GM21737 (cell line): ENCODE data around the gene SPINT1.

Source experiments
- ATAC-seq: cut with Tn5 transposase; IDR thresholded peaks from one replicate; pipeline ENCODE4 v1.9.1; 2021; ENCODE audit warnings: mild to moderate bottlenecking, moderate library complexity; ENCODE audit not compliant: unreplicated experiment

The SPINT1 gene, protein sequence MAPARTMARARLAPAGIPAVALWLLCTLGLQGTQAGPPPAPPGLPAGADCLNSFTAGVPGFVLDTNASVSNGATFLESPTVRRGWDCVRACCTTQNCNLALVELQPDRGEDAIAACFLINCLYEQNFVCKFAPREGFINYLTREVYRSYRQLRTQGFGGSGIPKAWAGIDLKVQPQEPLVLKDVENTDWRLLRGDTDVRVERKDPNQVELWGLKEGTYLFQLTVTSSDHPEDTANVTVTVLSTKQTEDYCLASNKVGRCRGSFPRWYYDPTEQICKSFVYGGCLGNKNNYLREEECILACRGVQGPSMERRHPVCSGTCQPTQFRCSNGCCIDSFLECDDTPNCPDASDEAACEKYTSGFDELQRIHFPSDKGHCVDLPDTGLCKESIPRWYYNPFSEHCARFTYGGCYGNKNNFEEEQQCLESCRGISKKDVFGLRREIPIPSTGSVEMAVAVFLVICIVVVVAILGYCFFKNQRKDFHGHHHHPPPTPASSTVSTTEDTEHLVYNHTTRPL

DNA sequence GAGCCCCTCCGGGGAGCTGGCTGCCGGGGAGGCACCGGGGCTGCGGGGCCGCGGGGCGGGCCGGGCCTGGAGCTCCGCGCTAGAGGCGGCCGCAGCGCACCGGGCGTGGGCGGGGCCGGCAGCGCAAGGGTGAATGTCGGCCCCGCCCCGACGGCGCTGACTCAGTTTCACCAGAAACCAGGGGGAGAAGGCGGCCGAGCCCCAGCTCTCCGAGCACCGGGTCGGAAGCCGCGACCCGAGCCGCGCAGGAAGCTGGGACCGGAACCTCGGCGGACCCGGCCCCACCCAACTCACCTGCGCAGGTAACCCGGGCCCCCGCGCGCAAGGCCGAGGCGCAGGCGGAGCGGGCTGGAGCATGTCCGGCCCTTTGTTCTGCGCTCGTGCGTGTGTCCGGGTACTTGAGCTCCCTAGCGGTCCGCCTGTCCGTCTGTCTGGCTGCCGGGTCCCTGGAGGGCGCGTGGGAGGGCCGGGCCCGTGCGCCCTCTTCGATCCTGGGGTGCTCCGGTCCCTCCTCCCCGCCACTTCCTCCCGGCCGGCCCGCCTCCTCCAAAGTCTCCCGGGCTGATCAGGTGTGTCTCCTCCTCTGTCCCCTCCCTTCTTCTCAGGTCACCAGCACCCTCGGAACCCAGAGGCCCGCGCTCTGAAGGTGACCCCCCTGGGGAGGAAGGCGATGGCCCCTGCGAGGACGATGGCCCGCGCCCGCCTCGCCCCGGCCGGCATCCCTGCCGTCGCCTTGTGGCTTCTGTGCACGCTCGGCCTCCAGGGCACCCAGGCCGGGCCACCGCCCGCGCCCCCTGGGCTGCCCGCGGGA is at the start of gene SPINT1:
Gene SPINT1 (plus strand): TSS at position 164 of the 811 bp plus-strand sequence. CDS start 507 bp downstream, at position 671.
- no peak for ATAC-seq

DNA sequence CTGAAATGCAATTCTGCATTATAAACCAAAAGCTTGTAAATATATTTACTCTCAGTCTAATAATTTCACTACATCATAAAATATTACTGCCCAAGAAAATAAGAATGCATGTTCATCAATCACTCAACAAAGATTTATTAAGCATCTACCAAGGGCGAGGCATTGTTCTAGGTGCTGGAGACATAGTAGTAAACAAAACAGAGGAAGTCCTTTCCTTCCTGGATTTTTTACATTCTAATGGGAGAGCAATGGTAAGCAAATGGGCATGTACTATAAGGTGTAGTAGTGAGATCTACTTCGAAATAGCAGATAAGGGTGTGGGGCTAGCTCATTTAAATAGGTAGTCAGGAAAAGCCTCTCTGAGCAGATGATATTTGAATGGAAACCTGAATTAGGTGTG is 47.8 kb upstream of the SPINT1 start:
- no peak for ATAC-seq

DNA sequence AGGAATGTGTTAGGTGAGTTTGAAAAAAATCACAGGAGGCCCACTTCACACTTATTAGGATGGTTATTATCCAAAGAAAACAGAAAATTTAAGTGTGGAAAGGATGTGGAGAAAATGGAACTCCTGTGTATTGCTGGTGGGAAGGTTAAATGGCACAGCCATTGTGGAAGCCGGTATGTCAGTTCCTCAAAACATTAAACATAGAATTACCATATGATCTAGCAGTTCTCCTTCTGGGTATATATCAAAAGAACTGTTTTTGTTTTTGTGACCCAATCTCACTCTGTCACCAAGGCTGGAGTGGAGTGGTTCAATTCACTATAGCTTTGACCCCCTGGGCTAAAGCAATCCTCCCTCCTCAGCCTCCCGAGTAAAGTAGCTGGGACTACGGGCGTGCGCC is 47.3 kb upstream of the SPINT1 start:
- no peak for ATAC-seq

DNA sequence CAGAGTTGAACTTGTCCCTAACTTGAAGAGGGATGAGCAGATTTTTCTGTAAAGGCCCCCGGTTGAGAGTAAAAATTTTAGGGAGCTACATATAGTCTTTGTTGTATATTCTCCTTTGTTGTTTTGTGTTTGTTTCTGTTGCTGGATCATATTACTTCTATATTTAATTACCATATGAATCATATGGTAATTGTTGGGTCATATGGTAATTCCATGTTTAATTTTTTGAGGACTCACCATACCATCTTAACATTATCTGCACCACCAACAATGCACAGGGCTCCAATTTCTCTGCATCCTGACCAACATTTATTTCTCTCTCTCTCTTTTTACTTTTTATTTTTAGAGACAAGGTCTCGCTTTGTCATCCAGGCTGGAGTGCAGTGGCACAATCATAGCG is 44.3 kb upstream of the SPINT1 start:
- no peak for ATAC-seq

DNA sequence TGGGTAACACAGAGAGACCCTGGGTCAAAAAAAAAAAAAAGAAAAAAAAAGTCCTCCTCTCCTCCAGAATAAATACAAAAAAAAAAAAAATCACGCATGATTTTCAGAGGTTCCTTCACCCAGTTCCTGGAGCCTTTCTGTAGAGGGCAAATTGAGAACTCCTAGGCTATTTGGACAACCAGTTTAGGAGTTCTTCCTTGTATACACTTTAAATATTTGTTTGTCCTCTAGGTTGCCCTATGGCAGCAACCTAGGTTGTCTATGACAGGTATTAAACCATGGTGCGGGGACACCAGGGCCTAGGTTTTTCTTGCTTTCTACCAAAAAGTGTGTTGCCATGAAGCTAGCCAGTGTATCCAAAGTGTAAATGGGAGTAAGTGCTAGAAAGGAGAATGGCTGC is 40.8 kb upstream of the SPINT1 start:
- no peak for ATAC-seq

DNA sequence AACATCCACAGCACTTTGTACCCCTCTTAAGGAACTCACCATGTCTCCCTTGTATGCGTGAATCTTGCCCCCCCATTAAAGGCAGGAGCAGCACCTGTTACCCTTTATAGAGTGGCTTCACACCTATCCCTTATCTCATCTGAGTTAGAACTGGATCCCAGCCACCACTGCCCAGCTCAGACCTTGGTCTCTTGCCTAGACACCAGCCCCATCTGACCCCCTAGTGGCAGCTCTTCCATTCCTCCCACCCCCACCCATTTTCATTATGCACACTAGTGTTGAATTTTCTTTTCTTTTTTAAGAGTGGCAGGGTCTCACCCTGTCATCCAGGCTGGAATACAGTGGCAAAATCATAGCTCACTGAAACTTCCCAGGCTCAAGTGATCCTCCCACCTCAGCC is 40.2 kb upstream of the SPINT1 start:
- no peak for ATAC-seq

DNA sequence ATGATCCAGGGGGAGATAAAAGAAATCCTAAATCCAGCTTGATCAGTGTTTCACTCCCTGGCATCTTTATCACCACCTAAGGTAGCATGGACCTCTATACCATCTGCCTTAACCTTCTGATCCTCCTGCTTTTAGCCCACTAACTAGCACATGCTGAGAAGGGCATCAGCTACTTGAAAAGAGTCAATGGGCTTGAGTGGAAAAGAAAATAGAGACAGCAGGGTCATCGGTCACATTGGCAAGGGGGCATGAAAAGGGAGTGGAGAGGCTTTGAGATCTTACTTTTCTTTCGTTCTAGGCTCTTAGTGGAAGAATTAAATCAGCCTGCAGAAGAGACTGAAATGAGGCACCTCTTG is 37.2 kb upstream of the SPINT1 start:
- no peak for ATAC-seq

DNA sequence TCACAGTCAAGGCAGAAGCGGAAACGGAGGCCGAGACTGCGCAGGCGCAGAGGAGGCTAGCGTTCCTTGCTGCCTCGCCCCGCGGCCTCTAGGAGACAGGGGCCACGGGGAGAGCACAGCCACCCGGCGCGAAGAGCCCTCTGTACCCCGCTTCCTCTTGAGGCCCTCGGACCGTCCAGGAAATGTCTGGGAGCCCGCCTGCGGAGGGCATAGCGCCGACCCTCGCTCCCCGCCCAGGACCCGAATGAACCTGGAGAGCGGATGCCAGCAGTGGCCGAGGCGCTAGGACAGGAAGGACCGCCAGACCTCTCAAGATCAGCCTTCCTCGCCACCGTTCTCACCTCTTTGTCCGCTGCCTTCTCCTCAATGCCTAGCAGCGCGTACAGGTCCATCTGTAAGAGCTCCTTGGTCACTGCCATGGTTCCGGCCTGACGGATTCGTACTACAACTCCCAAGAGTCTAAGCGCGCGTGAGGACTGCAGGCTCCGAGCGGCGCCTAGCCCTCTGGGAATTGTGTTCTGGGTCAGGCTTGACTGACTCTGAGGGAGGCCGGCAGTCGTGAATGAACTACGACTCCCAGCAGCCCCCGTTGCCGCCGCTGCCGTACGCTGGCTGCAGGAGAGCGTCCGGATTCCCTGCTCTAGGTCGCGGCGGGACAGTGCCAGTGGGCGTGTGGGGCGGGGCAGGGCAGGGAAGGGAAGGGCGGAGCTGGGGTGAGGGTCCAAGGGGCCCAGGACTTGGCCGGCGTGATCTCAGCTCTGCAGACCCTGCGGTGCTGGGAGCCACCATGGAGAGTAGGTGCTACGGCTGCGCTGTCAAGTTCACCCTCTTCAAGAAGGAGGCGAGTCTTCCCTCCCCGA is 36.6 kb upstream of the SPINT1 start, which contains the start of the genes DNAJC17 and ZFYVE19:
Gene DNAJC17 (minus strand): TSS at position 446 of the 860 bp plus-strand sequence. CDS start 27 bp downstream, at position 419.
Gene ZFYVE19 (plus strand): TSS at position 62 of the 860 bp plus-strand sequence. CDS start 501 bp downstream, at position 563.
- peak; percentile 94 for ATAC-seq

DNA sequence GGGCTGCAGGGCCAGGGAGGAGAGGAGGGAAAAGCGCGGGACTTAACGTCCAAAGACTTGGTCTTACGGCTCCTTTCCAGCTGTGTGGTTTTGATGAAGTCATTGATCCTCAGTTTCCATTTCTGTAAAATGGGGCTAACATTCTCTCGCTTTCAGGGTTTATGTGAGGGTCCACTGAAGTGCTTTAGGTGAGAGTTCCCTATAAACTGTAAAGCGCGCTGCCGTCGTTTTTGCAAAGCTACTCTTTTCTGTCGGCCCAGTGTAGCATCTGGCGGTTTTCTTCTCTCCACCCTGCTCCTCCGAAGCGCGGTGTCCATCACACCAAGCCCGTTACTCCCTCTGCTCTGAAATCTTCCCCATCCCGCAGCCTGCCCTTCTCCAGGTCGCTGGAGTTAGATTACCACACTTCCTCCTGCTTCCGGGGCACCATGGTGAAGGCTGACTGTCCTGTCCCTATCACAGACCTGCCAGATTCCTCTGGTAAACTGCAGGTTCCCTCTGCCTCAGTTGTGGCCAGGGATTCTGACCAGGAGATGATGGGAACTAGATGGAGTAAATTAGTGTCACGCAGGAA is 35.9 kb upstream of the SPINT1 start:
- no peak for ATAC-seq

DNA sequence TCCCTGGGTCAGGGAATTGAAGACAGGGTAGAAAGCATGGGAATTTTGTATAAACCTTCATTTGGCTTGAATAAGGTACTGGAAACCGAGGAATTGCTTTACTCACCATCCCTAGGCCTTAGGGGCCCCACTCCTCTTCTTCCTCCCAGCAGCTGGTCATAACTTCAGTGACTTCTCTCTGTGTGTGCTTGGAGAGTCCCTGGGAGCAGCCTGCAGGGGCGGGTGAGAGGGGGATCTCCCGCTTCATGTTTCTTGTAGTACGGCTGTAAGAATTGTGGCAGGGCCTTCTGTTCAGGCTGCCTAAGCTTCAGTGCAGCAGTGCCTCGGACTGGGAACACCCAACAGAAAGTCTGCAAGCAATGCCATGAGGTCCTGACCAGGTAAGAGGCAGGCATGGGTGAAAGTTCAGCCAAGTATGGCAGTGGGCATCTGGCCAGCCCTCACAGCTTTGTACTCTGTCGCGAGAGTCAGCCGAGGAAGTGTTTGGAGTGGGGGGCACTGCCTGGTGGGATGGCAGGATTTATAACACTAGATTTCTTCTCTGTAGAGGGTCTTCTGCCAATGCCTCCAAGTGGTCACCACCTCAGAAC is 34.9 kb upstream of the SPINT1 start:
- no peak for ATAC-seq

DNA sequence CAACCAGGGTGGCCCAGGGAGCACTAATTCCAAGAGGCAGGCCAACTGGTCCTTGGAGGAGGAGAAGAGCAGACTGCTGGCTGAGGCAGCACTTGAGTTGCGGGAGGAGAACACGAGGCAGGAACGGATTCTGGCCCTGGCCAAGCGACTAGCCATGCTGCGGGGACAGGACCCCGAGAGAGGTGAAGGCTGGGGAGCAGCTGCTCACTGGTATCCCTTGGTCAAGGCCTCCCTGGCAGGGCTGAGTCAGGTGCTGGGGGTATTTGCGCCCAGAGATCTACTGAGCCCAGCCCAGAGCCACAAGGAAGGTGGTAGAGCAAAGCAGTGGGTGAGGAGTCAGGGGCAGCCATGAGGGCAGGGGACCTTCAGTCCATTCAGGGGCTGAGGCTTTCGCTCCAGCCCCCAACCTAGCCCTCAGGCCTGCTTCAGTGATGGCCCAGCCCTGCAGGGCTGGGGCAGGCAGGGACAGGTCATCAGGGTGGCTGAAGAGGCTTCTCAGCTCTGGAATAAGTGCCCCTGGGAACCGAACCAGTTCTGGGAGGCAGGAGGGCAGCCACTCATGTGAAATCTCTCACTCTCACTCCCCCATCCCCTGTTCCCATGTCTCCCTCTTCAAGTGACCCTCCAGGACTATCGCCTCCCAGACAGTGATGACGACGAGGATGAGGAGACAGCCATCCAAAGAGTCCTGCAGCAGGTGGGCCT is 31.0 kb upstream of the SPINT1 start:
- ATAC-seq, result no peak

DNA sequence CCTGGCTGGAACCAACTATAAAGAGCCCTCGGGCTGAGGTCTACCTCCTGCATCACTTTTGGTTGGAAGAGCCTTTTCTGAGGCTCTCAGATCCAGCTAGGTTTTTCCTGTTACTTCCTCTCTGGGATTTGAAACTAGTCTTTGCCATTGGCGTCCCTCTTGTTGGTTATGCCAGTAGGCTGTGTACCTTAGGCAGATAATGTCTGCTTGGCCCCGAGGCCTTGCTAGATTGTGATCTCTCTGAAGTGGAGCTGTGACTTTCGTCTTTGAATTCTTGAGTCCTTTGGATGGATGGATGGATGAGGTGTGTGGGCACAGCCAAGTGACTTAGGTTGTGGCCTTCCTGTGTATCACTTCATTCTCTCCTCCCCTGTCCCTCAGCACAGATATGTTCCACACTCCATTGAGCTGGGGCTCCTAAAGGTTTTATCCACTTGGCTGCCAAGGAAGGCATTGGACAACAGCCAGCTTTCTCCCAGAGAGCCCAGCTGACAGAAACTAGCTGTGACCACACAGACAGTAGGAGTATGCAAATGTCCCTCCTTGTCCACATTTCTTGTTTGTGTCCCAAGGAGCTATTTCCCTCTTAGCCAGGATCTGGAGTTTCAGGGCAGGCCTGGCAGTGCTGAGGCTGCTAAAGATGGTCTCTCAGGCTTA is 28.7 kb upstream of the SPINT1 start:
- no peak for ATAC-seq

DNA sequence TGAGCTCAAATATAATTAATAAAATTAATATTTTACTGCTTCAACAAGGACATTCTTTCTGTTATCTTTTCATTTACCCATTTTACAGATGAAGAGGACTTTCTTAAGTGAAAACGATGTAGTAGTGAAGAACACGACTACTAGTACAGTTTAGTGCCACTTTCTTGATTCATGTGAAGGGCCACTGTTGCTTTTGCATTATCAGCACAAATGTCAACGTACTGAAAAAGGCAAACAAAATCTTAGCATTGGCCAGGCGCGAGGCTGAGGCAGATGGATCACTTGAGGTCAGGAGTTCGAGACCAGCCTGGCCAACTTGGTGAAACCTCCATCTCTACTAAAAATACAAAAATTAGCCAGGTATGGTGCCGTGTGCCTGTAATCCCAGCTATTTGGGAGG is 24.8 kb upstream of the SPINT1 start:
- ATAC-seq, result no peak

DNA sequence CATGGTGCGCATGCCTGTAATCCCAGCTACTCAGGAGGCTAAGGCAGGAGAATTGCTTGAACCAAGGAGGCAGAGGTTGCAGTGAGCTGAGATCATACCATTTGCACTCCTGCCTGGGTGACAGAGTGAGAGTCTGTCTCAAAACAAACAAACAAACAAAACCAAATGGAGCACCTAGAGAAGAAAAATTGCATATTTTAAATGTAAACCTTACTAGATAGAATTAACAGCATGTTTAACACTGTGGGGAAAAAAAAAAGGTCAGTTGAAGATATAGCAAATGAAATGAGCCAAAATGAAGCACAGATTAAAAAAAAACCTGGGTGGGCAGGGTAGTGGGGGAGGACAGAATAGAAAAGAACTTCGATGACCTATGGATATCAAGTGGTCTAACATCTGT is 22.7 kb upstream of the SPINT1 start:
- ATAC-seq, result no peak

DNA sequence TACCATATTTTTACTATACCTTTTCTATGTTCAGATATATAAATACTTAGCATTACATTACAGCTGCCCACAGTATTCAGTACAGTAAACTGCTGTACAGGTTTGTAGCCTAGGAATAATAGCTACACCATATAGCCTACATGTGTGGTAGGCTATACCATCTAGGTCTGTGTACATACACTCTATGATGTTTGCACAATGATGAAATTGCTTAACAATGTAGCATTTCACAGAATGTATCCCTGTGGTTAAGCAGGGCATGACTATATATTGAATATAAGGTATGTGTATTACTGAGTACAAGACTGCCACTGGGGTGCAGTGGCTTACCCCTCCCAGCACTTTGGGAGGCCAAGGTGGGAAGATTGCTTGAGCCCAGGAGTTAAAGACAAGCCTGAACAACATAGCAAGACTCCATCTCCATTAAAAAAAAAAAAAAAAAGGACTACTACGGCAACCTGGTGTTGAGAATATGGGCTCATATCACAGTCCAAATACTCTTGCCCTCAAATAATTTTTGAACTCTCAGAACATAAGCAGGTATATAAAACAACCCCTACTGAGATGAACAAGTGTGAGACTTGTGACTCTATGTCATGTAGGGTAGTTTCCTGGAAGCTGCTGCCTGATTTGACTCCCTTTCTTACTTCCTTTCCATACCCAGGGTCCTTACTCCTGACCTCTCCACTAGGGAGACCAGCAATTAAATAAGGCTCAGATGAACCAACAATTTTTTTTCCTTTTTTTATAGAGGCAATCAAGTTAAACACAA is 20.1 kb upstream of the SPINT1 start:
- ATAC-seq, result no peak

DNA sequence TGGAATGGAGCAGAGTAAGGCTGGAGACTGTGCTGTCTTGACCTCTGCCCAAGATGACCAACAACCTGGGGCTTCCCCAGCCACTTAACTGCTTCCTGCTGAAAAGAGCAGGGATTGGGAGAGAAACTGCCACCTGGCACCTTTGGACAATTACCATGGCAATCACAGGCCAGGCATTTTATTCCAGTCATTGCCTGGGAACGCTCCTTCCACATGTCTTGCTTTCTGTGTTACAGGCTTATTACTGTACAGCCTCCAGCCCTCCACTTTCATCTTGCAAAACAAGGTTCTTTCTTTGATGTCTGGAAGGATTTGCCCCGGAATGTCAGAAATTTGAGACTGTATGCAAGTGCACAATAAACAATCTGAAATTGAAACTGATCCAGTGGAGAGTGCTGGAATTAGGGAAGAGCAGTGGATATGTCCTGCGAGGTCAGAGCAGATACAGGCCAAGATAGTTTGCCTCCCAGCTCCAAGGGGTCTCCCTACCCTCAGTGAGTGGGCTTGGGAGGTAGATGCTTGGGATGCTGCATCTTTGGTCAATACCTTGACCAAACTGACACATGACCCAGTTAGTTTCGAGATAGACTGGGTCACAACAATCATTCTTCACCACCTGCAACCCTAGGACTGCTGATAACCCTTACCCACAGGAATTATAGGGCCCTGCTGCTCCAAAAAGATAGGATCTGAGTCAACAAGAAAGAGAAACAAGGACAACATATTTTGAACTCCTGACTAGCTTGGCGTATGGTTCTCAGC is 18.0 kb upstream of the SPINT1 start:
- ATAC-seq, result no peak

DNA sequence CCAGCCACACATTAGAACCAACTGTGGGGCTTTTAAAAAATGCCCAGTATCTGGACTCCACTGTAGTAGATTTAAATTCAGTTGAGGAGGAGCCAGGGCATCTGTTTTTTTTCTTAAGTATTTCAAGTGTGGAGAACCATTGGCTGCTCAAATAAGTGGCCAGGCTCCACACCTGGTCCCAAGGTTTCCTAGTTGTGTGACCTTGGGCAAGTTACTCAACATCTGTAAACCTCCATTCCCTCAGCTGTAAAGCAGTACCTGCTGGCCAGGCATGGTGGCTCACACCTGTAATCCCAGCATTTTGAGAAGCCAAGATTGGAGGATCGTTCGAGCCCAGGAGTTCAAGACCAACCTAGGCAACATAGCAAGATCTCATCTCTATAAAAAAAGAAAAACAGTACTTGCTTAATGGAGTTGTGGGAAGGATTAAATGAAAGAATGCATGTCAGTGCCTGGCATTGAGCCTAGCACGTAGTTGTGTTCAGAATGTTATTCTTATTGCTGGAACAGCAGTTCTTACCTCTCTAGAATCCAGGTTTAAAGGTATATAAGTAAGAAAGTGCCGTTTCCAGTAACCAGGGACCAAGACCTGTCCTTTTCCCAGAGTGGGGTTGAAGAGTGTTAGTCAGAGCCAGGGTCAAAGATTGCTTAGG is 17.3 kb upstream of the SPINT1 start:
- no peak for ATAC-seq
